ENCODE data around the gene COQ5.
A peak's percentile ranks its signal among the peaks of the same experiment; 100 is the strongest.
"Not testable (repeated sequence)": the region's sequence is repeated elsewhere in the genome, so short reads cannot be mapped to it uniquely, and the experiment has no call there.

Gene COQ5, protein sequence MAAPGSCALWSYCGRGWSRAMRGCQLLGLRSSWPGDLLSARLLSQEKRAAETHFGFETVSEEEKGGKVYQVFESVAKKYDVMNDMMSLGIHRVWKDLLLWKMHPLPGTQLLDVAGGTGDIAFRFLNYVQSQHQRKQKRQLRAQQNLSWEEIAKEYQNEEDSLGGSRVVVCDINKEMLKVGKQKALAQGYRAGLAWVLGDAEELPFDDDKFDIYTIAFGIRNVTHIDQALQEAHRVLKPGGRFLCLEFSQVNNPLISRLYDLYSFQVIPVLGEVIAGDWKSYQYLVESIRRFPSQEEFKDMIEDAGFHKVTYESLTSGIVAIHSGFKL

DNA sequence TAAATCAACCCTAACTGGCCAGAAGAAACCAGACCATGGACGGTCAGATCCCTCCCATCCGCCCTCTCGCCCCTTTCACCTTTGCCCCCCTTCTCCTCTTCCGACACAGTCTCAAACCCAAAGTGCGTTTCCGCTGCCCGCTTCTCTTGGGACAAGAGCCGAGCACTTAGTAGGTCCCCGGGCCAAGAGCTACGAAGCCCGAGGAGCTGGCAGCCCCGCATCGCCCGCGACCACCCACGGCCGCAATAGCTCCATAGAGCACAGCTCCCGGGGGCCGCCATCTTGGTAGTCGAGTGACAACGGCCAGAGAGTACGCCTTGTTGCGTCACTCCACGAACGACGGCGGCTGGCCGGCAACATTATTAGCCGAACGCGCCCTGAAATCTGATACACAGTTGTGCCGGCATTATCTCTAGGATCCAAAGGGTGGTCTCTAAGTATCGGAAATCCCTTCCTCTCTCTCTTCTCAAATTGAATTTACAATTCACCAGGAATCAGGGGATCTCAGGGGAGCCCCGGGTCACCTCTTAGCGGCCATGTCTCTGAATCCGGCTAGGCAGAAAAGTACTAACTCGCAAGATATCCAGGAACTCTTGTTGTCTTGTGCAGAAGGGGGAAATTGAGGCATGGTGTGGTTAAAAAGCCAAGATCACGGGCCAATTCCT, at the start of gene COQ5:
Gene COQ5 (minus strand): TSS at position 298 of the 665 bp plus-strand sequence. CDS start 17 bp downstream, at position 281.
- peak; percentile 92 for DNase-seq

GRCh38 chr12:120574106-120574505, 45.1 kb upstream of the COQ5 start:
- no peak for DNase-seq

DNA sequence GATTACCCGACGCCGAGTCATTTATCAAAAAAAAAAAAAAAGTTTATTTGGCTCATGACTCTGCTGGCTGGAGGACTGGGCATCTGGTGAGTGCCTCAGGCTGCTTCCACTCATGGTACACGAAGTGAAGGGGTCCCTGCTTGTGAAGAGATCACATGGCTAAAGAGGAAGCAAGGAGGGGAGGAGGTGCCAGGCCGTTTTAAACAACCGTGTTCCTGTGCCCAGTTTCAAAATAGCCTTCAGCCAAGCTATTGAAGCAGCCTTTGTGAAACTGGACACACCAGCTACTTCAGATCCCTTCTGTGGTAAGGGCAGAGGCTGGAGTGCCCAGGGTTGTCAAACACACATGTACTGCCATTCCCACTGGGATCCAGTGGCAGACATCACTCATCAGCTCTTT, 44.6 kb upstream of the COQ5 start:
- DNase-seq, result no peak

GRCh38 chr12:120571299-120571698, 42.3 kb upstream of the COQ5 start:
- no peak for DNase-seq

- no peak for DNase-seq
These were observed 34.5 kb upstream of the COQ5 start for GRCh38 chr12:120563495-120563894.

- no peak for DNase-seq
These were observed 33.9 kb upstream of the COQ5 start for GRCh38 chr12:120562906-120563305.

- DNase-seq, result no peak
These were observed 28.6 kb upstream of the COQ5 start for GRCh38 chr12:120557589-120557988.

- no peak for DNase-seq
These were observed 25.7 kb upstream of the COQ5 start for GRCh38 chr12:120554678-120555077.

- no peak for DNase-seq
These were observed 17.1 kb upstream of the COQ5 start for GRCh38 chr12:120546050-120546386.

- no peak for DNase-seq
These were observed 15.7 kb upstream of the COQ5 start for GRCh38 chr12:120544691-120545090.

DNA sequence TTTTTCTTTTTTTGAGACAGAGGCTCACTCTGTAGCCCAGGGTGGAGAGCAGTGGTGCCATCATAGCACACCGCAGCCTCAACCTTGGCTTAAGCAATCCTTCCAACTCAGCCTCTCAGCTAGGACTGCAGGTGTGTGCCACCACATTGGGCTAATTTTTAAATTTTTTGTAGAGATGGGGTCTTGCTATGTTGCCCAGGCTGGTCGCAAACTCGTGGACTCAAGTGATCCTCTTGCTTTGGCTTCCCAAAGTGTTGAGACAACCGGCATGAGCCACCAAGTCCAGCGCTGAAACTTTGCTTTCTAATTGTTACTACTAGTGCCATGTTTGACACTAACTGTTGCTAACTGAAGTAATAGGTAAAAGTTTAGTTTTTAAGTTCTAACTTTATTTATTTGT, 13.2 kb upstream of the COQ5 start:
- no peak for DNase-seq

DNA sequence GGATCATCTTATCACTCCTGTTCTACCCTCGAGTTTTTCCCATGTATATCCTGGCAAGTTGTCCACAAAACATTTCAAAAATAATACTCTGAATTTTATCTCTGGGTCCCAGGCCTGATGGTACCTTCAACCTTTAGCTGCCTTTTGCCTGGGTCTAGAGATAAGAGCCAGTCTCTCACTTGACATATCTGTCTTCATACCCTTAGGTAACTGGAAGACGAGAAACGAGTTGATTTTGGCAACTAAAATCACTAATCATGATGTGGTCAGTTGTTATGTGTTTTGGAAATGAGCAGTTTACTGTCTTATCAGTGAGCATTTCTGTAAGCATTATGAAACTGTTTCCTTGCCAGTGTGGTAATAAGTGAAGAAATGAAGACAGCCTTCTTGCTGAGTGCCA, 11.5 kb upstream of the COQ5 start:
- no peak for DNase-seq

- no peak for DNase-seq
These were observed 10.3 kb upstream of the COQ5 start for GRCh38 chr12:120539303-120539702.

GRCh38 chr12:120538281-120539156, 9.6 kb upstream of the COQ5 start:
- DNase-seq, result no peak

DNA sequence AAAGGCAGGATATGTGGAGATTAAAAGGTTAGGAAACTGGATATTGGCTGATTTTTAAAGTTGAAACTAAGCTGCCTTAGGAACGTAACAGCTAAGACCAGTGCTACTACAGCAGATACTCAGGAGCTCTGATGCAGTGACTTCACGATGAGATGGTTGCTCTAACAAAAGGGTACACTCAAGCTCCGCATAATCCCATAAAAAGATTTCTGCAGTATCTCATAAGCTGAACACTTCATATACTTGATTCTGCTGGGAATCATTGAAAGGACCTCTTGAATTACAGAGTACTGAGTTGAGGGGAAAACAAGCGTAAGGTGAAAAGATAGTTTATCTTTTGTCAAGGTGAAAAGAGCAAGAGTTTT, 8.9 kb upstream of the COQ5 start:
- no peak for DNase-seq

DNA sequence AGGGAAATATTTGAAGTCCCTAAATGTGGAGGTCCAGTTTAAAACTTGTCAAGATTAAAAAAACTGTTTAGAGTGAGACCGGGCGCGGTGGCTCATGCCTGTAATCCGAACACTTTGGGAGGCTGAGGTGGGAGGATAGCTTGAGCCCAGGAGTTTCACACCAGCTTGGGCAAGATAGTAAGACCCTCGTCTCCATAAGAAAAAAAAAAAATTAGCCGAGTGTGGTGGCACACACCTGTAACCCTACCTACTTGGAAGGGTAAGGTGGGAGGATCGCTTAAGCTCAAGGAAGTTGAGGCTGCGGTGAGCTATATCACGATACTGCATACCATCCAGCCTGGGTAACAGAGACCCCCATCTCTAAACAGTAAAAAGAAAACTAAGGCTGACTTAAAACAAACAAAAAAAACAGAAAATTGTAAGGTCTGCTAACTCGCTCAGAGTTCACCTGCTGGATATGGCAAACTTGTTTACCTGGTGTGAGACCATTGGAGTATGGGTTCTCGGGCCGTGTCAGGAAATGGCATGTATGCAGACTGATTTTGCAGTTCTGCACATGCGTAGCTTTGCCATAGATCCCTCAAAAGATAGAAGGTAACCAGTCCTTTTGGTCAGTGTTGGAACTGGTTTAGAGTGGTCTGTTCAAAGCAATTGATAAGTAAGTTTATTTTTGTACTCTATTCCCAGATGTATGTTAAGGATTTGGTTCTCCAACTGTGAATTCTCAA, 7.3 kb upstream of the COQ5 start:
- no peak for DNase-seq

GRCh38 chr12:120534703-120535655, 6.0 kb upstream of the COQ5 start:
- peak; percentile 82 for DNase-seq

GRCh38 chr12:120534203-120534702, 5.3 kb upstream of the COQ5 start, which contains the start of gene RNF10:
Gene RNF10, plus strand, starts transcription at chr12:120534356. Its CDS starts 456 bp downstream, at chr12:120534812.
- peak; percentile 86 for DNase-seq

- DNase-seq, result no peak
These were observed 3.8 kb upstream of the COQ5 start for GRCh38 chr12:120532701-120533238.

- DNase-seq, result not testable (repeated sequence)
These were observed 1.4 kb upstream of the COQ5 start for GRCh38 chr12:120530418-120530761.

Measured in activated CD8-positive, alpha-beta memory T cell treated with anti-CD3 and anti-CD28 coated beads for 24 hours (primary cell).